ENCODE measurements around the gene CDHR5. TPM values are rescaled to one million over a fixed set of nuclear protein-coding genes. Genes with fewer than 3 reads are reported as not detected.

Gene CDHR5
- total and polyA plus RNA-seq, 2 experiments from 2014 or later: 0.18 to 0.27 TPM

DNA sequence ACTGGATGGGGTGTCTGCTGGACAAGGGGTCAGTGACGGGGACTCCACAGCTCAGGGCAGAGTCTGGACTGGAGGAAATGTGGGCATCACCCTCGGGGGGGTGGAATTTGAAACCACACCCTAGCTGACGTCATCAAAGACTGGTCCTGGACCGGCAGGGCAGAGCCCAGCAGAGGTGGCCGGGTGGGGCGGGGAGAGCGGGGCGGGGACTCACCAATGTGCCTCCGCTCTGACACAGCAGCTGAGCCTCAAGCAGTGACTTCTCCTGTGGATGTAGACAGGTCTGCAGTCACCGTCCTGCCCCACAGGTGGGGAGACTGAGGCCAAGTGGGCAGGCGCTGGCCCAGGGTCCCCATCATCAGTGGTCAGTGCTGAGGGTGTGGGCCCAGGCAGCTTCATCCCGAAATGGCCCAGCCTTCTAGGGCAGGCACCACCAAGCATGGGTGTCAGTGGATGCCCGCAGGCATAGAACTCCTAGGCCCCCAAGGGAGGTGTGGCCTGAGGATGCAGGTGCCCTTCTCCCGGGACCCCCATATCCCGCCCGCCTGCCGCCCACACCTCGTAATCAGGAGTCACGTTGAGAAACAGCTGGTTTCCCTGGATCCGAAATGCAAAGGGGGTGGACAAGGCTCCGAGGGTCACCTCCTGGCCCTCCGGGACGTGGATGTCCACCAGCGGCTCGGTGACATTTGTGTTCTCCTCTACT lies 603 bp downstream of the CDHR5 start:
- no peak overlapping the region for H3K4me3 ChIP-seq
- peaks cover 9% of the 10 kb centered on the region for H3K4me1 ChIP-seq (ENCODE audit: low read depth)
- TF ChIP-seq, protein P1, sequence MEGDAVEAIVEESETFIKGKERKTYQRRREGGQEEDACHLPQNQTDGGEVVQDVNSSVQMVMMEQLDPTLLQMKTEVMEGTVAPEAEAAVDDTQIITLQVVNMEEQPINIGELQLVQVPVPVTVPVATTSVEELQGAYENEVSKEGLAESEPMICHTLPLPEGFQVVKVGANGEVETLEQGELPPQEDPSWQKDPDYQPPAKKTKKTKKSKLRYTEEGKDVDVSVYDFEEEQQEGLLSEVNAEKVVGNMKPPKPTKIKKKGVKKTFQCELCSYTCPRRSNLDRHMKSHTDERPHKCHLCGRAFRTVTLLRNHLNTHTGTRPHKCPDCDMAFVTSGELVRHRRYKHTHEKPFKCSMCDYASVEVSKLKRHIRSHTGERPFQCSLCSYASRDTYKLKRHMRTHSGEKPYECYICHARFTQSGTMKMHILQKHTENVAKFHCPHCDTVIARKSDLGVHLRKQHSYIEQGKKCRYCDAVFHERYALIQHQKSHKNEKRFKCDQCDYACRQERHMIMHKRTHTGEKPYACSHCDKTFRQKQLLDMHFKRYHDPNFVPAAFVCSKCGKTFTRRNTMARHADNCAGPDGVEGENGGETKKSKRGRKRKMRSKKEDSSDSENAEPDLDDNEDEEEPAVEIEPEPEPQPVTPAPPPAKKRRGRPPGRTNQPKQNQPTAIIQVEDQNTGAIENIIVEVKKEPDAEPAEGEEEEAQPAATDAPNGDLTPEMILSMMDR (IDR thresholded peaks at IDR 0.05; ENCODE audit: low read depth, low read length): no peak
- H3K27ac ChIP-seq: no peak overlapping the region
- H3K36me3 ChIP-seq: no peaks in the 10 kb centered on the region
- peaks cover 2% of the 10 kb centered on the region for H3K27me3 ChIP-seq
- no peak for DNase-seq (ENCODE audit: low read depth in 1 of 2, low spot score in 1 of 2)
- H3K9me3 ChIP-seq (ENCODE audit: low read depth): no peaks in the 10 kb centered on the region

DNA sequence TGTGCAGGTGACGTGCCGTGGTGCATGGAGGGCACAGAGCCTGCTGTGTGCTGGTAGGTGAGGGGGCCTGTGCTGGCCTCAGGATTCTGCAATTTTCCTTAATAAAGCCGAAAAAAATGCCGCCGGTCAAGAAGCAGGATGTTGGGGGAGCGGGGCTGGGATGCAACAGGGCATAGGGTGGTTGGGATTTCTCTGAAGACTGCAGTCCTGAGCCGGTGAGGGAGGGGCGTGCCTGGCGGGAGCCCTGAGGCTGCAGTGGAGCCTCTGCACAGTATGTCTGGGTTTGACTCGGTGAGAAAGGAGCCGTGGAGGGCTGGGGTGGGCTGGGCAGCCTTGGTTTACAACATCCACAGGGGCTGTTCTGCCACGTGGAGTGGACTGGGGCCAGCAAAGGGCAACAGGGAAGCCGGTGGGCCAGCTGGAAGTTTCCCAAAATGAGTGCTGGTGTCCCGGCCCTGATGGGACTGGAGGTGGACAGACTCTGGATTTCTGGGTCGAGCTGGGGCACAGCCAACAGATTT lies 1.3 kb downstream of the CDHR5 start:
- peaks cover 1% of the 10 kb centered on the region for H3K4me1 ChIP-seq (ENCODE audit: low read depth)
- no peak for DNase-seq (ENCODE audit: low read depth in 1 of 2, low spot score in 1 of 2)
- TF ChIP-seq, protein P1 (IDR thresholded peaks at IDR 0.05; ENCODE audit: low read depth, low read length): no peak
- no peaks in the 10 kb centered on the region for H3K9me3 ChIP-seq (ENCODE audit: low read depth)
- H3K36me3 ChIP-seq: no peaks in the 10 kb centered on the region
- no peak overlapping the region for H3K27ac ChIP-seq
- H3K27me3 ChIP-seq: peaks cover 2% of the 10 kb centered on the region
- H3K4me3 ChIP-seq: no peak overlapping the region

DNA sequence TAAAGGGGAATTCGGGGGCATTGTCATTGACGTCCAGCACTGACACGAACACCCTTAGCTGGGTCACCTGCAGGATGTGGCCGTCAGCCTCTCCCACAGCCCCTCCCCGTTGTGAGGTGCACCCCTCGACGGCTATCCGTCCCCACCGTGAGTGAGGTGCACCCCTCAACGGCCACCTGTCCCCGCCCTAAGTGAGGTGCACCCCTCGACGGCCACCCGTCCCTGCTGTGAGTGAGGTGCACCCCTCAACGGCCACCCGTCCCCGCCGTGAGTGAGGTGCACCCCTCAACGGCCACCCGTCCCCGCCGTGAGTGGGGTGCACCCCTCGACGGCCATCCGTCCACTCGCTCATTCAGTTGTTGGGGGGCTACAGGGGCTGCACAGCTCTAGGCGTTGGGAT lies 2.9 kb downstream of the CDHR5 start:
- TF ChIP-seq, protein P1 (IDR thresholded peaks at IDR 0.05; ENCODE audit: low read depth, low read length): no peak
- no peak for DNase-seq (ENCODE audit: low read depth in 1 of 2, low spot score in 1 of 2)
- peaks cover 2% of the 10 kb centered on the region for H3K36me3 ChIP-seq
- no peak overlapping the region for H3K27ac ChIP-seq
- no peaks in the 10 kb centered on the region for H3K9me3 ChIP-seq (ENCODE audit: low read depth)
- no peak overlapping the region for H3K4me3 ChIP-seq
- H3K4me1 ChIP-seq (ENCODE audit: low read depth): no peaks in the 10 kb centered on the region
- peaks cover 2% of the 10 kb centered on the region for H3K27me3 ChIP-seq

DNA sequence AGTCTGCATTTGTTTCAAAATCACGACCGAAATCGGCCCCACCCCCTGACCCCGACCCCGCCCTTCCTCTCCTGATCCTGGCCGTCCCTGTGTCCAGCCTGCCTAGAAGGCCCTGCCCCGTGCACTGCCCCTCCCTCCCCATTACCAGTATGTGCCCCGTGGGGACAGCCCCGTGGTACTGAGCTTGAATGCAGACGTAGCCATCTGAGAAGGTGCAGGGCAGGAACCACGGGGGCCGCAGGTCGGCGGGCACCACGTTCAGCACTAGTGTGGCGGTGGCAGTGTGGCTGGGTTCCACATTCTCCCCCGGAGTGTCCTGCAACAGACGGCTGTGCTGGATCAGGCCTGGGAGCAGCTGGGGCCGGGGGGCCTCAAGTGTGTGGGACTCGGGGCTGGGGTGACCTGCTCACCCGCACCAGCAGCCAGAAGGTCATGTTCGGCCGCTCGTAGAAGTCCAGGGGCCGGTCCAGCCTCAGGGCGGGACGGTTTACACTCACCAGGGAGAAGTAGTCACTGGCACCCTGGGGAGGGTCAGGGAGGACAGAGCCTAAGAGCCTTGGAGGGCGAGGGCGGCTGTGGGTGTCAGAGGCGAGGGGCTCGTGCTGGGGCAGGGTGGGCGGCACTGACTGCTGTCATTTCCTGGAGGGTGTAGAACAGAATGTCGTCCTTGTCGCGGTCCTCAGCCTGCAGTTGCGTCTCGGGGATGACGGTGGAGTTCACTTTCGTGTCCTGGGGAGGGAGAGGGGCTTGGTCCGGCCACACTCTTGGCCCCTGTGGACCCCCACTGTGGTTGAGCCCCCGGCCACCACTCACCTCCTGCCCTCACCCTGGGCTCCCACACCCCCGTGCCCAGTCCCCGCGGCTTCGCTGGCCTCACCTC lies 3.6 kb downstream of the CDHR5 start:
- H3K36me3 ChIP-seq: peaks cover 2% of the 10 kb centered on the region
- DNase-seq (ENCODE audit: low read depth in 1 of 2, low spot score in 1 of 2): no peak
- H3K9me3 ChIP-seq (ENCODE audit: low read depth): no peaks in the 10 kb centered on the region
- H3K4me3 ChIP-seq: no peak overlapping the region
- TF ChIP-seq, protein P1 (IDR thresholded peaks at IDR 0.05; ENCODE audit: low read depth, low read length): no peak
- H3K27ac ChIP-seq: no peak overlapping the region
- H3K27me3 ChIP-seq: no peaks in the 10 kb centered on the region
- H3K4me1 ChIP-seq (ENCODE audit: low read depth): peaks cover 2% of the 10 kb centered on the region

DNA sequence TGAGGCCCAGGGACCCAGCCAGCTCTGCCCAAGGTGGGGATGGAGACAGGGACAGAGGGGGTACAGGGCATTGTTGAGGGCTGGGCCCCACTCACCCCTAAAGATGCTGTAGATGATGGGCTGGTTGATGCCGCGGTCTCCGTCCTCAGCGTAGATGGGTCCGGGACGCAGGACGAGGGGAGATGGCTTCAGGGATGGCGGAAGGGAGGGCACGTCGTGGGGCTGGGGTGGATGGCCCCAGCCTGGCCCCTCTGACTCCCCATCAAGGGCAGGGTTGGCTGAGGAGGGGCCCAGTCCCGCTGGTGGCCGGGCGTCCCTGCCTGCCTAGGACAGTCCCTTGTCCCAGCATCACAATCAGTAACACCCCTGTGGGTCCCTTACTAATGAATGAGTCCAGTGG lies 4.6 kb downstream of the CDHR5 start:
- Histone ChIP-seq H3K27me3 (no peaks in the 10 kb centered on the region), H3K4me3 (no peak overlapping the region), H3K27ac (no peak overlapping the region), H3K9me3 (ENCODE audit: low read depth) (no peaks in the 10 kb centered on the region), H3K36me3 (peaks cover 2% of the 10 kb centered on the region), H3K4me1 (ENCODE audit: low read depth) (peaks cover 4% of the 10 kb centered on the region)
- TF ChIP-seq, protein P1 (IDR thresholded peaks at IDR 0.05; ENCODE audit: low read depth, low read length): no peak
- DNase-seq (ENCODE audit: low read depth in 1 of 2, low spot score in 1 of 2): no peak

Data from cardiac muscle cell (in vitro differentiated cells and primary cell).